ENCODE data around the gene ATP6V0D1. TPM values are rescaled to one million over a fixed set of nuclear protein-coding genes. Genes with fewer than 3 reads are reported as not detected.

The ATP6V0D1 gene
- total RNA-seq, 1 experiment from 2014 or later, result 43.0 TPM

GRCh38 chr16:67506468-67506867, 25.5 kb upstream of the ATP6V0D1 start:
- no peak overlapping the region for H3K9ac ChIP-seq (ENCODE audit: extremely low read depth, insufficient read length, low read length)
- no peak overlapping the region for H2BK12ac ChIP-seq (ENCODE audit: insufficient read length, low read depth, low read length)
- no peaks in the 10 kb centered on the region for H3K27me3 ChIP-seq (ENCODE audit: insufficient read depth, low read length)
- H3K9me3 ChIP-seq (ENCODE audit: control insufficient read depth, low read depth, low read length), result no peaks in the 10 kb centered on the region
- no peaks in the 10 kb centered on the region for H4K20me1 ChIP-seq (ENCODE audit: control insufficient read depth, insufficient read depth, insufficient read length)
- H3K4me1 ChIP-seq (ENCODE audit: insufficient read depth, low read length), result no peaks in the 10 kb centered on the region
- no peak for DNase-seq
- H3K23ac ChIP-seq (ENCODE audit: insufficient read length, low read depth, low read length), result no peak overlapping the region
- H3K4me3 Mint-ChIP-seq, result peak overlapping the region in 1 of 2 experiments; percentile 15; a peak in 3 of 5 replicates
- no peak overlapping the region for H4K8ac ChIP-seq (replicated peaks; ENCODE audit: insufficient read length, low read depth, low read length)
- no peak overlapping the region for H2AFZ ChIP-seq (ENCODE audit: low read length)
- no peaks in the 10 kb centered on the region for H3K79me2 ChIP-seq (ENCODE audit: insufficient read depth, low read length)
- H2BK120ac ChIP-seq (ENCODE audit: low read depth, low read length, poor library complexity, severe bottlenecking), result no peak overlapping the region
- H4K91ac ChIP-seq (ENCODE audit: insufficient read length, low read depth, low read length), result no peak overlapping the region
- no peak overlapping the region for H4K5ac ChIP-seq (ENCODE audit: insufficient read length, low read depth, low read length)
- H3K56ac ChIP-seq (ENCODE audit: insufficient read length, low read depth, low read length), result no peak overlapping the region
- H2BK5ac ChIP-seq (ENCODE audit: insufficient read length, low read length), result no peak overlapping the region
- no peak overlapping the region for H3K14ac ChIP-seq (ENCODE audit: insufficient read depth, low read length)
- no peaks in the 10 kb centered on the region for H3K9me3 Mint-ChIP-seq
- H2BK15ac ChIP-seq (ENCODE audit: low read depth, low read length), result no peak overlapping the region
- no peaks in the 10 kb centered on the region for H3K23me2 ChIP-seq (ENCODE audit: insufficient read length, low read depth, low read length, poor library complexity, severe bottlenecking)
- H3K18ac ChIP-seq (ENCODE audit: insufficient read length, low read depth, low read length), result no peak overlapping the region
- H3K36me3 Mint-ChIP-seq (ENCODE audit: insufficient read depth in 1 of 3, low read depth in 3 of 3), result no peaks in the 10 kb centered on the region
- peaks cover 68% of the 10 kb centered on the region for H3K27me3 Mint-ChIP-seq (ENCODE audit: low read depth)
- no peak overlapping the region for H3K4ac ChIP-seq (ENCODE audit: low read depth, low read length)
- H3K27ac ChIP-seq (ENCODE audit: insufficient read length, low read depth, low read length), result no peak overlapping the region
- peaks cover 6 to 13% of the 10 kb centered on the region in 2 experiments for H3K4me1 Mint-ChIP-seq
- no peak overlapping the region; a peak in 1 of 7 replicates for H3K27ac Mint-ChIP-seq
- H2BK20ac ChIP-seq (ENCODE audit: low read depth, low read length, poor library complexity, severe bottlenecking), result no peak overlapping the region
- no peak overlapping the region for H3T11ph ChIP-seq (ENCODE audit: low read length)
- H3K79me1 ChIP-seq (ENCODE audit: insufficient read depth, low read depth, low read length, poor library complexity, severe bottlenecking), result no peaks in the 10 kb centered on the region
- no CpG with 5 or more reads among the region's 8 CpGs for WGBS (ENCODE audit: extremely low coverage, insufficient read length, low lambda C conversion rate)
- TF ChIP-seq CTCF (conservative IDR thresholded peaks at IDR 0.05), result no peak
- H2AK5ac ChIP-seq (ENCODE audit: insufficient read length, low read length), result no peak overlapping the region
- H3K4me2 ChIP-seq (ENCODE audit: insufficient read depth, insufficient read length, low read length), result no peak overlapping the region

All from H9 (cell line).